AG04450 (cell line): ENCODE results near the gene SKIDA1. TPM values are rescaled to one million over a fixed set of nuclear protein-coding genes. Genes with fewer than 3 reads are reported as not detected.
A peak's percentile ranks its signal among the peaks of the same experiment; 100 is the strongest.

Experiments
- CTCF ChIA-PET: fragments of 300-600, 350-600 bp; formaldehyde crosslinking; extraction: SDS; loops from one replicate; lab custom pipeline; 2022; ENCODE audit warnings: antibody characterized with exemption, inconsistent platforms; lab: Charles Lee
- POLR2A ChIA-PET: fragments of 350-600 bp; formaldehyde crosslinking; extraction: SDS; loops from one replicate; lab custom pipeline; 2021; ENCODE audit warnings: antibody characterized with exemption, inconsistent platforms; lab: Yijun Ruan, JAX
- DNase-seq: peaks from one replicate; pipeline ENCODE4 v3.0.0-alpha.2; 2011; ENCODE audit warnings: low read depth, low spot score
- H3K27ac ChIP-seq: one replicate; pipeline ENCODE4 v1.5.1; 2012; ENCODE audit warnings: low read depth, low read length, control low read depth
- H3K27me3 ChIP-seq: one replicate; pipeline ENCODE4 v1.6.0; 2012; ENCODE audit warnings: low read length; ENCODE audit not compliant: control insufficient read depth, insufficient read depth
- H3K4me3 ChIP-seq: 2 replicates; pipeline ENCODE4 v1.5.1; 2011; ENCODE audit warnings: mild to moderate bottlenecking, low read depth, low read length, control low read depth
- H3K9me3 ChIP-seq: 2 replicates; pipeline ENCODE4 v1.5.1; 2012; ENCODE audit warnings: low read length; ENCODE audit not compliant: control insufficient read depth, insufficient read depth
- CTCF ChIP-seq: IDR thresholded peaks from 2 replicates; pipeline ENCODE4 v1.5.1; 2011; ENCODE audit warnings: low read depth, low read length, control low read depth, inconsistent platforms
- polyA plus RNA-seq: library from polyadenylated mRNA; depleted of rRNA; stranded (reverse); fragments of >200 nt; gene quantifications from 2 replicates; pipeline ENCODE4 v1.2.3, GENCODE V29; 2011

SKIDA1 gene
- polyA plus RNA-seq, 1 experiment = 0.62 TPM

GRCh38 chr10:21526188-21526859, 842 bp upstream of the SKIDA1 start:
- no peaks in the 10 kb centered on the region for H3K27me3 ChIP-seq
- H3K9me3 ChIP-seq = no peaks in the 10 kb centered on the region
- H3K4me3 ChIP-seq = peak overlapping the region; percentile 59
- ChIA-PET CTCF (interaction anchor here (0.7 to 1.5 kb wide), 3 partner anchors 192 to 206 kb away, joined by 4 to 7 read pairs (median 5); no protein-coding TSS in a partner anchor), POLR2A (interaction anchor here (0.8 to 1.4 kb wide), 6 partner anchors 8 to 30 kb away, joined by 3 to 9 read pairs (median 6); no protein-coding TSS in a partner anchor)
- peak overlapping the region; percentile 88 for H3K27ac ChIP-seq
- DNase-seq = no peak
- no peak for TF ChIP-seq CTCF

GRCh38 chr10:21524526-21525366, 736 bp downstream of the SKIDA1 start:
- no peaks in the 10 kb centered on the region for H3K27me3 ChIP-seq
- H3K9me3 ChIP-seq = no peaks in the 10 kb centered on the region
- H3K27ac ChIP-seq = peak overlapping the region; percentile 91
- ChIA-PET CTCF (interaction anchor here (1.5 to 2.4 kb wide), 2 partner anchors 207 kb away, joined by 5 to 10 read pairs; no protein-coding TSS in a partner anchor), POLR2A (interaction anchor here (0.7 to 1.4 kb wide), 5 partner anchors 9 to 195 kb away, joined by 3 to 9 read pairs (median 4); no protein-coding TSS in a partner anchor)
- TF ChIP-seq CTCF = no peak
- DNase-seq = no peak
- H3K4me3 ChIP-seq = peak overlapping the region; percentile 74

GRCh38 chr10:21524131-21524525, 1.4 kb downstream of the SKIDA1 start:
- Histone ChIP-seq H3K9me3 (no peaks in the 10 kb centered on the region), H3K4me3 (peak overlapping the region; percentile 74), H3K27me3 (no peaks in the 10 kb centered on the region), H3K27ac (peak overlapping the region; percentile 91)
- CTCF ChIA-PET = interaction anchor here (1.3 to 2.4 kb wide), 2 partner anchors 28 to 208 kb away, joined by 3 to 10 read pairs; no protein-coding TSS in a partner anchor
- POLR2A ChIA-PET = interaction anchor here (0.7 kb wide), 1 partner anchor 142 kb away, joined by 6 read pairs; no protein-coding TSS in a partner anchor
- TF ChIP-seq CTCF = no peak
- no peak for DNase-seq

GRCh38 chr10:21523557-21524008, 1.9 kb downstream of the SKIDA1 start:
- no peak overlapping the region for H3K4me3 ChIP-seq
- DNase-seq = no peak
- no peak for TF ChIP-seq CTCF
- POLR2A ChIA-PET = interaction anchor here (0.6 to 0.7 kb wide), 2 partner anchors 83 to 141 kb away, joined by 3 to 6 read pairs; no protein-coding TSS in a partner anchor
- no peaks in the 10 kb centered on the region for H3K27me3 ChIP-seq
- CTCF ChIA-PET = interaction anchor here (1.3 to 2.4 kb wide), 2 partner anchors 28 to 208 kb away, joined by 3 to 10 read pairs; no protein-coding TSS in a partner anchor
- H3K27ac ChIP-seq = peak overlapping the region; percentile 11
- H3K9me3 ChIP-seq = no peaks in the 10 kb centered on the region
